Measurements from ENCODE around the gene MSH2.

The MSH2 gene

GRCh38 chr2:47528455-47528854, 125.5 kb downstream of the MSH2 start:
- DNase-seq, result no peak
- no peaks in the 10 kb centered on the region for H3K9me3 ChIP-seq (ENCODE audit: insufficient read depth, low read length, severe bottlenecking)
- no peak overlapping the region for H3K27ac ChIP-seq (ENCODE audit: low read length)
- no peaks in the 10 kb centered on the region for H3K79me2 ChIP-seq (ENCODE audit: insufficient read depth, low read length)
- H3K9ac ChIP-seq (ENCODE audit: low read depth, low read length), result no peak overlapping the region
- TF ChIP-seq EZH2 (IDR thresholded peaks at IDR 0.05; ENCODE audit: borderline replicate concordance, low read depth, low read length, severe bottlenecking) (no peak), CTCF (IDR thresholded peaks at IDR 0.05; ENCODE audit: borderline replicate concordance, extremely low read depth, low read length, poor library complexity, severe bottlenecking) (no peak)
- H4K20me1 ChIP-seq (ENCODE audit: insufficient read depth, low read length), result no peaks in the 10 kb centered on the region
- no peaks in the 10 kb centered on the region for H3K4me1 ChIP-seq (ENCODE audit: insufficient read depth, low read length)
- no peak for ATAC-seq (ENCODE audit: insufficient read depth, low read depth)
- H3K4me3 ChIP-seq (ENCODE audit: low read depth in 1 of 2, low read length in 2 of 2), result no peak overlapping the region
- H3K27me3 ChIP-seq (ENCODE audit: insufficient read depth, low read length, poor library complexity), result no peaks in the 10 kb centered on the region
- H3K36me3 ChIP-seq (ENCODE audit: insufficient read depth, low read length), result no peaks in the 10 kb centered on the region
- H2AFZ ChIP-seq (ENCODE audit: low read depth, low read length), result no peak overlapping the region
- H3K4me2 ChIP-seq (ENCODE audit: insufficient read depth, low read length), result no peak overlapping the region

- Histone ChIP-seq H3K4me1 (ENCODE audit: insufficient read depth, low read length) (no peaks in the 10 kb centered on the region), H3K4me3 (ENCODE audit: low read depth in 1 of 2, low read length in 2 of 2) (no peak overlapping the region), H3K79me2 (ENCODE audit: insufficient read depth, low read length) (no peaks in the 10 kb centered on the region), H3K27ac (ENCODE audit: low read length) (no peak overlapping the region), H3K36me3 (ENCODE audit: insufficient read depth, low read length) (no peaks in the 10 kb centered on the region), H3K9me3 (ENCODE audit: insufficient read depth, low read length, severe bottlenecking) (no peaks in the 10 kb centered on the region), H3K4me2 (ENCODE audit: insufficient read depth, low read length) (no peak overlapping the region), H3K27me3 (ENCODE audit: insufficient read depth, low read length, poor library complexity) (no peaks in the 10 kb centered on the region), H2AFZ (ENCODE audit: low read depth, low read length) (no peak overlapping the region), H4K20me1 (ENCODE audit: insufficient read depth, low read length) (no peaks in the 10 kb centered on the region), H3K9ac (ENCODE audit: low read depth, low read length) (no peak overlapping the region)
- no peak for ATAC-seq (ENCODE audit: insufficient read depth, low read depth)
- TF ChIP-seq CTCF (IDR thresholded peaks at IDR 0.05; ENCODE audit: borderline replicate concordance, extremely low read depth, low read length, poor library complexity, severe bottlenecking), result no peak
- no peak for TF ChIP-seq EZH2 (IDR thresholded peaks at IDR 0.05; ENCODE audit: borderline replicate concordance, low read depth, low read length, severe bottlenecking)
- no peak for DNase-seq
Observed at GRCh38 chr2:47528874-47529273, 125.9 kb downstream of the MSH2 start.

- H3K36me3 ChIP-seq (ENCODE audit: insufficient read depth, low read length), result no peaks in the 10 kb centered on the region
- DNase-seq, result no peak
- no peak for ATAC-seq (ENCODE audit: insufficient read depth, low read depth)
- TF ChIP-seq EZH2 (IDR thresholded peaks at IDR 0.05; ENCODE audit: borderline replicate concordance, low read depth, low read length, severe bottlenecking) (no peak), CTCF (IDR thresholded peaks at IDR 0.05; ENCODE audit: borderline replicate concordance, extremely low read depth, low read length, poor library complexity, severe bottlenecking) (no peak)
- H3K4me2 ChIP-seq (ENCODE audit: insufficient read depth, low read length), result no peak overlapping the region
- no peak overlapping the region for H3K4me3 ChIP-seq (ENCODE audit: low read depth in 1 of 2, low read length in 2 of 2)
- no peaks in the 10 kb centered on the region for H3K4me1 ChIP-seq (ENCODE audit: insufficient read depth, low read length)
- H3K9ac ChIP-seq (ENCODE audit: low read depth, low read length), result no peak overlapping the region
- no peak overlapping the region for H2AFZ ChIP-seq (ENCODE audit: low read depth, low read length)
- no peak overlapping the region for H3K27ac ChIP-seq (ENCODE audit: low read length)
- no peaks in the 10 kb centered on the region for H3K27me3 ChIP-seq (ENCODE audit: insufficient read depth, low read length, poor library complexity)
- no peaks in the 10 kb centered on the region for H3K9me3 ChIP-seq (ENCODE audit: insufficient read depth, low read length, severe bottlenecking)
- no peaks in the 10 kb centered on the region for H4K20me1 ChIP-seq (ENCODE audit: insufficient read depth, low read length)
- H3K79me2 ChIP-seq (ENCODE audit: insufficient read depth, low read length), result no peaks in the 10 kb centered on the region
Observed at GRCh38 chr2:47530105-47530760, 127.3 kb downstream of the MSH2 start.

All from DND-41 (cell line).